ENCODE results near the gene EPHA6.

- TF ChIP-seq CTCF (IDR thresholded peaks at IDR 0.05 in 4 of 5, conservative IDR thresholded peaks at IDR 0.05 in 1 of 5) (no peak), POLR2A (IDR thresholded peaks at IDR 0.05) (no peak)
Observed at GRCh38 chr3:97485206-97485605, 670.8 kb downstream of the EPHA6 start.

Data from gastrocnemius medialis (tissue), 4 donors.